Measurements from ENCODE around the gene WDR27. TPM values are rescaled to one million over a fixed set of nuclear protein-coding genes. Genes with fewer than 3 reads are reported as not detected.
"Not testable (repeated sequence)": the region's sequence is repeated elsewhere in the genome, so short reads cannot be mapped to it uniquely, and the experiment has no call there.

WDR27 gene
- total and polyA plus RNA-seq, 10 donors: 17.6 to 69.5 (median 45.7) TPM

GRCh38 chr6:169472786-169473416, 228.9 kb downstream of the WDR27 start:
- 71 to 85% (median 80%) methylated on average over 3 of the region's 3 CpGs for WGBS, 5 donors
- Histone ChIP-seq H3K4me1 (no peaks in the 10 kb centered on the region), H3K36me3 (no peaks in the 10 kb centered on the region), H3K27ac (peak overlapping the region in 4 of 8 donors; percentile 3 to 47 (median 26)), H3K27me3 (replicated peaks in 1 of 7) (no peaks in the 10 kb centered on the region), H3K9me3 (peaks cover 0 to 82% (median 58%) of the 10 kb centered on the region in 8 donors), H3K4me3 (no peak overlapping the region)
- intact Hi-C loops (cut with DNase I; ENCODE audit: low total_unique reads): no loop called here
- no peak for DNase-seq
- no peak for TF ChIP-seq POLR2A (IDR thresholded peaks at IDR 0.05)
- no peak for TF ChIP-seq CTCF (IDR thresholded peaks at IDR 0.05 in 8 of 11, conservative IDR thresholded peaks at IDR 0.05 in 3 of 11)
- TF ChIP-seq POLR2AphosphoS5 (IDR thresholded peaks at IDR 0.05): no peak

- no peaks in the 10 kb centered on the region for H3K4me1 ChIP-seq
- H3K4me3 ChIP-seq: no peak overlapping the region
- H3K27me3 ChIP-seq (replicated peaks in 1 of 7): no peaks in the 10 kb centered on the region
- H3K9me3 ChIP-seq: peaks cover 0 to 95% (median 71%) of the 10 kb centered on the region in 8 donors
- DNase-seq: no peak
- H3K27ac ChIP-seq: no peak overlapping the region
- intact Hi-C loops (cut with DNase I; ENCODE audit: low total_unique reads): no loop called here
- 93 to 97% (median 96%) methylated on average over 2 of the region's 2 CpGs for WGBS, 5 donors
- no peaks in the 10 kb centered on the region for H3K36me3 ChIP-seq
- TF ChIP-seq POLR2A (IDR thresholded peaks at IDR 0.05) (no peak), POLR2AphosphoS5 (IDR thresholded peaks at IDR 0.05) (no peak)
Observed at GRCh38 chr6:169470790-169471189, 231.0 kb downstream of the WDR27 start.

- Histone ChIP-seq H3K27ac (no peak overlapping the region), H3K4me3 (no peak overlapping the region), H3K27me3 (replicated peaks in 1 of 7) (no peaks in the 10 kb centered on the region), H3K9me3 (peaks cover 0 to 90% (median 60%) of the 10 kb centered on the region in 8 donors), H3K4me1 (no peaks in the 10 kb centered on the region), H3K36me3 (no peaks in the 10 kb centered on the region)
- TF ChIP-seq POLR2A (IDR thresholded peaks at IDR 0.05): no peak
- TF ChIP-seq POLR2AphosphoS5 (IDR thresholded peaks at IDR 0.05): no peak
- TF ChIP-seq CTCF (IDR thresholded peaks at IDR 0.05 in 8 of 11, conservative IDR thresholded peaks at IDR 0.05 in 3 of 11): no peak
- intact Hi-C loops (cut with DNase I; ENCODE audit: low total_unique reads): no loop called here
- no peak for DNase-seq
- 80 to 90% (median 83%) methylated on average over 1 of the region's 1 CpG for WGBS, 5 donors
Observed at GRCh38 chr6:169469028-169469427, 232.8 kb downstream of the WDR27 start.

- DNase-seq; H3K36me3 ChIP-seq; intact Hi-C loops (cut with DNase I; ENCODE audit: low total_unique reads); H3K4me3 ChIP-seq; H3K4me1 ChIP-seq; H3K27ac ChIP-seq; H3K27me3 ChIP-seq (replicated peaks in 1 of 7): not testable (repeated sequence)
- peaks cover 0 to 83% (median 57%) of the 10 kb centered on the region in 8 donors for H3K9me3 ChIP-seq
- WGBS, 5 donors: 81 to 88% (median 85%) methylated on average over 4 of the region's 4 CpGs
Observed at GRCh38 chr6:169467755-169468154, 234.1 kb downstream of the WDR27 start.

GRCh38 chr6:169466256-169466655, 235.6 kb downstream of the WDR27 start:
- DNase-seq; H3K27ac ChIP-seq; H3K4me1 ChIP-seq; H3K36me3 ChIP-seq; intact Hi-C loops (cut with DNase I; ENCODE audit: low total_unique reads); H3K4me3 ChIP-seq; H3K27me3 ChIP-seq (replicated peaks in 1 of 7): not testable (repeated sequence)
- WGBS, 5 donors: 48 to 69% (median 56%) methylated on average over 2 of the region's 2 CpGs
- peaks cover 0 to 81% (median 50%) of the 10 kb centered on the region in 8 donors for H3K9me3 ChIP-seq

Data from spleen (tissue), 11 donors.